H1 (cell line): ENCODE results near the gene EBF3. TPM values are rescaled to one million over a fixed set of nuclear protein-coding genes. Genes with fewer than 3 reads are reported as not detected.

ENCODE experiments used
- CTCF ChIA-PET: fragments of 300-600 bp; sonication (Branson Sonifier 250); formaldehyde crosslinking; loops from one replicate; lab custom pipeline; 2021; ENCODE audit not compliant: partially characterized antibody; lab: Charles Lee
- POLR2A ChIA-PET: fragments of 300-600 bp; sonication (Branson Sonifier 250); formaldehyde crosslinking; loops from one replicate; lab custom pipeline; 2021; ENCODE audit warnings: inconsistent platforms; ENCODE audit not compliant: partially characterized antibody; lab: Charles Lee
- DNase-seq, 2 experiments: peaks; one replicate each; pipeline versions ENCODE4 v3.0.0 to v3.0.0-alpha.2; 2010 to 2022; ENCODE audit warnings: low spot score in 2 of 2, low read depth in 1 of 2, mixed read lengths in 1 of 2
- FAIRE-seq: peaks from 2 replicates; lab custom pipeline; 2011; peaks lifted over from hg19 to GRCh38; lab: Jason Lieb, UNC
- H2AFZ ChIP-seq: 2 replicates; pipeline ENCODE4 v1.8.1; 2012; ENCODE audit warnings: low read length, inconsistent platforms
- H2AK5ac ChIP-seq: 2 replicates; pipeline ENCODE4 v1.6.1; 2013; ENCODE audit warnings: low read depth, low read length
- H2BK120ac ChIP-seq: replicated peaks from 2 replicates; pipeline ENCODE3; 2013; ENCODE audit warnings: low read depth, low read length, inconsistent platforms
- H2BK12ac ChIP-seq: 2 replicates; pipeline ENCODE4 v1.6.1; 2013; ENCODE audit warnings: low read depth, low read length
- H2BK15ac ChIP-seq: 2 replicates; pipeline ENCODE4 v1.6.1; 2013; ENCODE audit warnings: low read length
- H2BK20ac ChIP-seq: 2 replicates; pipeline ENCODE4 v1.6.1; 2013; ENCODE audit warnings: low read length
- H2BK5ac ChIP-seq: 2 replicates; pipeline ENCODE4 v1.6.1; 2013; ENCODE audit warnings: low read depth, low read length
- H3K14ac ChIP-seq: 2 replicates; pipeline ENCODE4 v1.6.1; 2013; ENCODE audit warnings: inconsistent platforms; ENCODE audit not compliant: insufficient read length
- H3K18ac ChIP-seq: 2 replicates; pipeline ENCODE4 v1.6.1; 2013; ENCODE audit warnings: low read length; ENCODE audit errors: extremely low read depth
- H3K23ac ChIP-seq: 2 replicates; pipeline ENCODE4 v1.6.1; 2013; ENCODE audit warnings: inconsistent platforms; ENCODE audit not compliant: insufficient read length
- H3K23me2 ChIP-seq: 2 replicates; pipeline ENCODE4 v1.6.1; 2013; ENCODE audit warnings: low read depth, low read length
- H3K27ac ChIP-seq: 2 replicates; pipeline ENCODE4 v1.6.1; 2011; ENCODE audit warnings: low read depth, low read length, inconsistent platforms
- H3K27me3 ChIP-seq, 4 experiments: replicated peaks in 1 of 4; 1 replicate in 1 of 4; 2 replicates in 3 of 4; pipeline versions ENCODE4 v1.6.1 to v1.8.1; 2011 to 2013; ENCODE audit warnings: low read length in 3 of 4, mild to moderate bottlenecking in 3 of 4, inconsistent platforms in 2 of 4, mixed read lengths in 2 of 4, moderate library complexity in 1 of 4; ENCODE audit not compliant: control insufficient read depth in 3 of 4, insufficient read depth in 3 of 4; ENCODE audit errors: extremely low read depth in 1 of 4
- H3K36me3 ChIP-seq, 4 experiments: 2 replicates each; pipeline versions ENCODE4 v1.6.1 to v1.8.1; 2011 to 2013; ENCODE audit warnings: mild to moderate bottlenecking in 4 of 4, low read length in 3 of 4, moderate library complexity in 2 of 4, control low read depth in 1 of 4, inconsistent platforms in 1 of 4; ENCODE audit not compliant: insufficient read depth in 4 of 4, control insufficient read depth in 2 of 4
- H3K4ac ChIP-seq: replicated peaks from 2 replicates; pipeline ENCODE3; 2013; ENCODE audit warnings: low read length, low read depth, mixed read lengths, inconsistent platforms; ENCODE audit not compliant: insufficient read length
- H3K4me1 ChIP-seq, 4 experiments: replicated peaks in 1 of 4; 1 replicate in 1 of 4; 2 replicates in 3 of 4; pipeline versions ENCODE4 v1.6.1 to v1.8.1; 2011 to 2013; ENCODE audit warnings: low read length in 3 of 4, inconsistent platforms in 2 of 4, mixed read lengths in 1 of 4; ENCODE audit not compliant: insufficient read depth in 4 of 4, control insufficient read depth in 3 of 4
- H3K4me2 ChIP-seq, 2 experiments: 2 replicates each; pipeline versions ENCODE4 v1.6.1 to v1.8.1; 2011 to 2013; ENCODE audit warnings: low read depth in 2 of 2, low read length in 2 of 2, control low read depth in 1 of 2, inconsistent platforms in 1 of 2, mild to moderate bottlenecking in 1 of 2; ENCODE audit not compliant: insufficient read depth in 1 of 2
- H3K4me3 ChIP-seq, 4 experiments: fragments of 200-600, 300-600 bp in 1 of 4; sonication (generic), shearing (Covaris generic), sonication (Bioruptor Twin) in 1 of 4; 2 replicates each; pipeline versions ENCODE4 v1.5.1 to v1.8.1; 2011 to 2016; ENCODE audit warnings: low read length in 4 of 4, low read depth in 3 of 4, control low read depth in 2 of 4, inconsistent platforms in 2 of 4, mild to moderate bottlenecking in 2 of 4, mixed read lengths in 1 of 4, moderate library complexity in 1 of 4; ENCODE audit not compliant: insufficient read depth in 2 of 4; ENCODE audit errors: extremely low read depth in 1 of 4
- H3K56ac ChIP-seq: replicated peaks from 2 replicates; pipeline ENCODE3; 2013; ENCODE audit warnings: low read depth, mild to moderate bottlenecking, mixed read lengths, low read length, inconsistent platforms; ENCODE audit not compliant: insufficient read length
- H3K79me1 ChIP-seq: 2 replicates; pipeline ENCODE4 v1.6.1; 2013; ENCODE audit warnings: low read depth, low read length, control low read depth
- H3K79me2 ChIP-seq, 2 experiments: 2 replicates each; pipeline versions ENCODE4 v1.6.1 to v1.8.1; 2012 to 2013; ENCODE audit warnings: low read length in 2 of 2, mild to moderate bottlenecking in 2 of 2, inconsistent platforms in 1 of 2; ENCODE audit not compliant: insufficient read depth in 2 of 2, control insufficient read depth in 1 of 2
- H3K9ac ChIP-seq, 4 experiments: replicated peaks in 1 of 4; 1 replicate in 1 of 4; 2 replicates in 3 of 4; pipeline versions ENCODE4 v1.6.1 to v1.8.1; 2011 to 2013; ENCODE audit warnings: low read depth in 3 of 4, low read length in 3 of 4, control low read depth in 2 of 4, mild to moderate bottlenecking in 2 of 4, moderate library complexity in 2 of 4, inconsistent platforms in 1 of 4; ENCODE audit errors: extremely low read depth in 1 of 4
- H3K9me3 ChIP-seq, 2 experiments: 2 replicates each; pipeline versions ENCODE4 v1.6.1 to v1.8.1; 2012 to 2013; ENCODE audit warnings: mild to moderate bottlenecking in 2 of 2, moderate library complexity in 2 of 2, control low read depth in 1 of 2, inconsistent platforms in 1 of 2, low read depth in 1 of 2, low read length in 1 of 2, mixed read lengths in 1 of 2; ENCODE audit not compliant: insufficient read depth in 2 of 2
- H4K20me1 ChIP-seq, 2 experiments: replicated peaks in 1 of 2; 2 replicates each; pipeline versions ENCODE3 to v1.8.1; 2011 to 2013; ENCODE audit warnings: inconsistent platforms in 2 of 2, low read length in 2 of 2, mild to moderate bottlenecking in 1 of 2; ENCODE audit not compliant: insufficient read depth in 2 of 2, control insufficient read depth in 1 of 2
- H4K5ac ChIP-seq: 2 replicates; pipeline ENCODE4 v1.6.1; 2013; ENCODE audit warnings: low read length, low read depth, mixed read lengths, inconsistent platforms; ENCODE audit not compliant: insufficient read length
- H4K8ac ChIP-seq: 2 replicates; pipeline ENCODE4 v1.8.0; 2013; ENCODE audit warnings: mild to moderate bottlenecking, moderate library complexity, low read length, inconsistent platforms; ENCODE audit not compliant: insufficient read depth; ENCODE audit errors: extremely low read depth
- H4K91ac ChIP-seq: replicated peaks from 2 replicates; pipeline ENCODE3; 2013; ENCODE audit warnings: low read length, mixed read lengths, inconsistent platforms; ENCODE audit not compliant: insufficient read length
- ASH2L ChIP-seq: fragments of 200-600, 300-600 bp; sonication (generic); IDR thresholded peaks from one replicate; pipeline ENCODE4 v1.7.1; 2017; ENCODE audit warnings: low read length
- BCL11A ChIP-seq, 2 experiments: IDR thresholded peaks; one replicate each; pipeline ENCODE4 v1.6.1; 2011; ENCODE audit warnings: low read depth in 2 of 2, low read length in 2 of 2, mild to moderate bottlenecking in 2 of 2
- CHD1 ChIP-seq: IDR thresholded peaks from 2 replicates; pipeline ENCODE4 v1.6.1; 2012; ENCODE audit warnings: low read depth, low read length, improper control_type of control experiment
- CREB1 ChIP-seq: IDR thresholded peaks from 2 replicates; pipeline ENCODE4 v1.6.1; 2012; ENCODE audit warnings: inconsistent platforms
- JUND ChIP-seq: IDR thresholded peaks from 2 replicates; pipeline ENCODE4 v1.6.1; 2011; ENCODE audit warnings: mild to moderate bottlenecking, improper control_type of control experiment, low read length
- KDM1A ChIP-seq: fragments of 200-600, 300-600 bp; sonication (generic); IDR thresholded peaks from 2 replicates; pipeline ENCODE4 v1.7.1; 2016; ENCODE audit warnings: mild to moderate bottlenecking, low read length, borderline replicate concordance
- KDM4A ChIP-seq: IDR thresholded peaks from one replicate; pipeline ENCODE4 v1.7.1; 2012; ENCODE audit warnings: low read depth, mild to moderate bottlenecking, moderate library complexity, low read length, inconsistent platforms; ENCODE audit not compliant: severe bottlenecking
- MAFK ChIP-seq: IDR thresholded peaks from 2 replicates; pipeline ENCODE4 v1.6.1; 2012; ENCODE audit warnings: low read depth, mild to moderate bottlenecking, improper control_type of control experiment, low read length
- SRF ChIP-seq: IDR thresholded peaks from 2 replicates; pipeline ENCODE4 v1.6.1; 2011; ENCODE audit warnings: mild to moderate bottlenecking, low read depth, low read length, moderate library complexity
- TCF12 ChIP-seq: IDR thresholded peaks from 2 replicates; pipeline ENCODE4 v1.6.1; 2011; ENCODE audit warnings: low read depth, mild to moderate bottlenecking, low read length
- USF2 ChIP-seq: IDR thresholded peaks from 2 replicates; pipeline ENCODE4 v1.6.1; 2011; ENCODE audit warnings: low read length, improper control_type of control experiment
- ZNF274 ChIP-seq: IDR thresholded peaks from 2 replicates; pipeline ENCODE4 v1.7.0; 2012; ENCODE audit warnings: low read length, borderline replicate concordance; ENCODE audit errors: extremely low read depth
- WGBS, 2 experiments: shearing (Covaris generic) in 1 of 2; methylation state at CpG; one replicate each; pipeline versions ENCODE4 v1.1.6 to v1.1.7; 2013 to 2015; ENCODE audit warnings: low lambda C conversion rate in 2 of 2, mixed read lengths in 2 of 2, inconsistent platforms in 1 of 2, low coverage in 1 of 2, missing lambda C conversion rate in 1 of 2; ENCODE audit not compliant: insufficient replicate concordance in 2 of 2, insufficient coverage in 1 of 2, insufficient read length in 1 of 2; ENCODE audit errors: extremely low coverage in 1 of 2, missing lambda C conversion rate in 1 of 2; 5-methylcytosine and 5-hydroxymethylcytosine counted together
- polyA plus RNA-seq, 7 experiments: library from polyadenylated mRNA; depleted of rRNA in 3 of 7; stranded (reverse) in 5 of 7; unstranded in 2 of 7; fragments of >200 nt in 5 of 7; fragments of 200-250 nt in 2 of 7; gene quantifications; 1 replicate in 5 of 7; 2 replicates in 1 of 7; 4 replicates in 1 of 7; pipeline versions ENCODE4 v1.2.1 to v1.2.3, GENCODE V29; 2011 to 2013; ENCODE audit warnings: missing spikeins in 2 of 7, mixed read lengths in 2 of 7
- total RNA-seq: library from RNA; stranded (reverse); fragmentation: NEBNext Ultra II Directional; extraction: Animal tissue kit (Norgen Biotek cat#: 25700); gene quantifications from 2 replicates; pipeline ENCODE4 v1.2.1, GENCODE V29; 2021

The EBF3 gene
- total and polyA plus RNA-seq, 2 of the 8 experiments (the other 6 are each of a cell fraction or from before 2014, with no cell fraction given) = 0.08 to 0.26 TPM

DNA sequence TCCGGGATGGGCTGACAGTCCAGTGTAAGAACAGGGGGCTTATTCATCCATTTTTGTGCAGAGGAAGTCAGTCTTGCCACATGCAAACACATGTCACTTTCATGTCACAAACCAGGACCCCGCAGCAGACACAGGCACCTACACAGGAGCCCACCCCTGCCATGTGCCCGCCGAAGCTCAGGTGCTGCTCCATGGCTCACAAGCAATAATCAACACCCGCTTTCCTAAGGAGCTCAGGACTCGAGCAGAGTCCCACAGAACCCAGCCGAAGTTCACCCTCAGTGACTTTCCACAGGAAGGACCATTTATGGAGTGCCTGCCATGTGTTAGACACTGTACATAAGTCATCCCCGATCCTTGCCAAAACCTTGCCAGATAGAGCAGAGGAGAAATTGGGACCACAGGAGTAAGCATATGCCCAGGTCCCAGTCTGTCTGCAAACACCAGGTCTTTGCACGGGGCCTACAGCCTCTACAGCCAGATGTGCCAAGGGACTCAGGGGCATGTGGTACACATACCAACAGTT is 99.4 kb downstream of the EBF3 start:
- H3K79me1 ChIP-seq = no peaks in the 10 kb centered on the region
- no peaks in the 10 kb centered on the region for H3K36me3 ChIP-seq
- H3K4me1 ChIP-seq = peaks cover 0 to 27% (median 15%) of the 10 kb centered on the region in 4 experiments; a peak in 6 of 7 replicates
- 90% methylated on average over 9 of the region's 9 CpGs; no CpG with 5 or more reads in 1 of the 2 experiments for WGBS, 2 experiments
- no peak overlapping the region for H4K5ac ChIP-seq
- no peak overlapping the region for H3K14ac ChIP-seq
- no peak overlapping the region for H2BK120ac ChIP-seq
- no peak overlapping the region for H4K91ac ChIP-seq
- H3K79me2 ChIP-seq = no peaks in the 10 kb centered on the region
- H2AFZ ChIP-seq = no peak overlapping the region
- H3K4me2 ChIP-seq = no peak overlapping the region
- no peak overlapping the region for H3K56ac ChIP-seq
- ChIA-PET CTCF (interaction anchor here (1.1 to 9.4 kb wide), 4 partner anchors 11 to 193 kb away, joined by 3 to 123 read pairs (median 14); no protein-coding TSS in a partner anchor), POLR2A (no interaction called here)
- no peak overlapping the region for H3K23ac ChIP-seq
- TF ChIP-seq ZNF274 = no peak
- TF ChIP-seq ASH2L = no peak
- TF ChIP-seq TCF12 = no peak
- TF ChIP-seq SRF = no peak
- no peak for TF ChIP-seq CREB1
- TF ChIP-seq BCL11A (IDR thresholded peaks at IDR 0.05; ENCODE audit: low read depth in 2 of 2, low read length in 2 of 2) = no peak
- no peak for TF ChIP-seq USF2
- no peak for TF ChIP-seq MAFK
- TF ChIP-seq KDM4A = no peak
- no peak for TF ChIP-seq KDM1A
- TF ChIP-seq CHD1 = no peak
- TF ChIP-seq JUND = no peak
- H2BK5ac ChIP-seq = no peak overlapping the region
- H2BK12ac ChIP-seq = no peak overlapping the region
- no peak overlapping the region for H3K9ac ChIP-seq
- H2BK15ac ChIP-seq = no peak overlapping the region
- H3K4ac ChIP-seq = no peak overlapping the region
- H3K18ac ChIP-seq = no peak overlapping the region
- H4K8ac ChIP-seq = no peak overlapping the region
- 0 out of 7 replicates have a peak, but pooled peaks cover 0 to 2% (median 0%) of the 10 kb centered on the region in 4 experiments for H3K27me3 ChIP-seq
- H2AK5ac ChIP-seq = no peak overlapping the region
- DNase-seq = no peak
- no peaks in the 10 kb centered on the region for H3K23me2 ChIP-seq
- no peaks in the 10 kb centered on the region for H4K20me1 ChIP-seq
- no peak for FAIRE-seq
- H3K27ac ChIP-seq = no peak overlapping the region
- H2BK20ac ChIP-seq = no peak overlapping the region
- H3K4me3 ChIP-seq = no peak overlapping the region
- H3K9me3 ChIP-seq = no peaks in the 10 kb centered on the region
